Lung (tissue), 12 donors: ENCODE data around the gene DNAH9. TPM values are rescaled to one million over a fixed set of nuclear protein-coding genes. Genes with fewer than 3 reads are reported as not detected.
"Not testable (repeated sequence)": the region's sequence is repeated elsewhere in the genome, so short reads cannot be mapped to it uniquely, and the experiment has no call there.

Experiments used
- ATAC-seq: fragments of 200-7000 bp; cut with Tn5 transposase; one replicate; pipeline ENCODE4 v1.9.1; 2020; ENCODE audit warnings: moderate number of reproducible peaks; ENCODE audit not compliant: insufficient read depth, low FRiP score
- DNase-seq, 3 donors: peaks; one replicate each; pipeline ENCODE4 v3.0.0-alpha.2; 2013 to 2017
- H3K27ac ChIP-seq, 2 donors: one replicate each; pipeline ENCODE4 v1.5.1; 2013; ENCODE audit warnings: mild to moderate bottlenecking in 2 of 2, moderate library complexity in 2 of 2, control low read depth in 1 of 2, inconsistent platforms in 1 of 2, low read depth in 1 of 2, low read length in 1 of 2
- H3K27me3 ChIP-seq, 3 donors: one replicate each; pipeline ENCODE4 v1.5.1; 2013; ENCODE audit warnings: low read length in 2 of 3; ENCODE audit not compliant: control insufficient read depth in 3 of 3, insufficient read depth in 3 of 3
- H3K36me3 ChIP-seq, 4 donors: one replicate each; pipeline ENCODE4 v1.5.1; 2013; ENCODE audit warnings: low read length in 4 of 4, mild to moderate bottlenecking in 1 of 4, moderate library complexity in 1 of 4; ENCODE audit not compliant: control insufficient read depth in 4 of 4, insufficient read depth in 4 of 4
- H3K4me1 ChIP-seq, 5 donors: one replicate each; pipeline ENCODE4 v1.5.1; 2013; ENCODE audit warnings: low read length in 5 of 5, mild to moderate bottlenecking in 2 of 5, moderate library complexity in 1 of 5; ENCODE audit not compliant: control insufficient read depth in 5 of 5, insufficient read depth in 5 of 5
- H3K4me3 ChIP-seq: one replicate; pipeline ENCODE4 v1.5.1; 2013; ENCODE audit warnings: mild to moderate bottlenecking, control low read depth, moderate library complexity
- H3K9ac ChIP-seq, 2 donors: one replicate each; pipeline ENCODE4 v1.5.1; 2013; ENCODE audit warnings: low read length in 2 of 2, control low read depth in 1 of 2; ENCODE audit not compliant: insufficient read depth in 1 of 2
- H3K9me3 ChIP-seq, 4 donors: one replicate each; pipeline ENCODE4 v1.5.1; 2013; ENCODE audit warnings: low read length in 3 of 4, mild to moderate bottlenecking in 1 of 4, moderate library complexity in 1 of 4; ENCODE audit not compliant: control insufficient read depth in 4 of 4, insufficient read depth in 3 of 4
- WGBS, 2 donors: extraction: QIAGEN DNeasy Blood & Tissue Kit; methylation state at CpG; one replicate each; pipeline ENCODE4 v1.1.7; 2013; 5-methylcytosine and 5-hydroxymethylcytosine counted together
- polyA plus RNA-seq, 2 donors: library from polyadenylated mRNA; stranded (reverse); fragments of 200-250 nt; gene quantifications; one replicate each; pipeline ENCODE4 v1.2.1, GENCODE V29; 2013
- total RNA-seq, 2 donors: library from RNA; depleted of rRNA in 1 of 2; stranded (reverse); fragments of >200 nt in 1 of 2; gene quantifications; one replicate each; pipeline ENCODE4 v1.2.1, GENCODE V29; 2014 to 2021
- TF ChIP-seq, protein P1 (sequence below): IDR thresholded peaks from 2 replicates; pipeline ENCODE4 v1.5.1; 2012; ENCODE audit warnings: mild to moderate bottlenecking; ENCODE audit errors: control extremely low read depth, extremely low read depth
- donor health status: control.
- donor health status: control.
- donor health status: Bipolar disorder and iron deficiency.
- donor health status: healthy.
- donor health status: DM: yes; HTN: yes; CAD: no.

Gene DNAH9
- total and polyA plus RNA-seq, 4 donors, result 4.0 to 36.1 (median 20.9) TPM

DNA sequence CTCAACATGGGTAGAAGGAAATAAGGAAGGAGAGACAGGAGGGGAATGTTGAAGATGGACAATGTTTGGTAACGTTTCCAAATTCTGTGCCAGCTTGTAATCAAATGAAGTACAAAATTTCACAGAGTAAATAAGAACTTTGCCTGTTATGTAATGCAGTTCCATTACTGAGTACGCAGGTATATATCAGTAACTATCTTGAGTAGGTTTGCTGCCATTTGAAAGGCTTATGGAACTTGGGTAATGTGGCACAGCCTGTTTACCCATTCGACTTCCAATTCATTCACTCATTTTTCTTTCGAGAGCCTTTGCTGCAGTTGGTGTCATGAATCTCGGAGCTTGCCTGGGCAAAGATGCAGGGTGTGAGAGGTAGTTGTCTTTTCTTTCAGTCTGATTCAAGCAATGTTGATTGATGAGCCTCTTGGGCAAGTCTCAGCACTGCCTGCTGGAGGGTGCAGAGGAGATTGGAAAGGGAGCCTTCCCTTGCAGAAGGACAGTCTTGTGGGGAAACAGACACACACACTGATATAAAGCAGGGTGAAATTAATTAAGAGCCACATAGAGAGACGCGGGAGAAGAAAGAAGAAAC is 345.6 kb downstream of the DNAH9 start:
- Histone ChIP-seq H3K27ac (no peak overlapping the region), H3K27me3 (no peaks in the 10 kb centered on the region), H3K9me3 (no peaks in the 10 kb centered on the region), H3K36me3 (no peaks in the 10 kb centered on the region), H3K4me3 (no peak overlapping the region), H3K9ac (no peak overlapping the region), H3K4me1 (peaks cover 0 to 5% (median 0%) of the 10 kb centered on the region in 5 donors)
- no peak for ATAC-seq
- 82 to 87% methylated on average over 7 of the region's 7 CpGs for WGBS, 2 donors
- no peak for DNase-seq
- TF ChIP-seq, protein P1, sequence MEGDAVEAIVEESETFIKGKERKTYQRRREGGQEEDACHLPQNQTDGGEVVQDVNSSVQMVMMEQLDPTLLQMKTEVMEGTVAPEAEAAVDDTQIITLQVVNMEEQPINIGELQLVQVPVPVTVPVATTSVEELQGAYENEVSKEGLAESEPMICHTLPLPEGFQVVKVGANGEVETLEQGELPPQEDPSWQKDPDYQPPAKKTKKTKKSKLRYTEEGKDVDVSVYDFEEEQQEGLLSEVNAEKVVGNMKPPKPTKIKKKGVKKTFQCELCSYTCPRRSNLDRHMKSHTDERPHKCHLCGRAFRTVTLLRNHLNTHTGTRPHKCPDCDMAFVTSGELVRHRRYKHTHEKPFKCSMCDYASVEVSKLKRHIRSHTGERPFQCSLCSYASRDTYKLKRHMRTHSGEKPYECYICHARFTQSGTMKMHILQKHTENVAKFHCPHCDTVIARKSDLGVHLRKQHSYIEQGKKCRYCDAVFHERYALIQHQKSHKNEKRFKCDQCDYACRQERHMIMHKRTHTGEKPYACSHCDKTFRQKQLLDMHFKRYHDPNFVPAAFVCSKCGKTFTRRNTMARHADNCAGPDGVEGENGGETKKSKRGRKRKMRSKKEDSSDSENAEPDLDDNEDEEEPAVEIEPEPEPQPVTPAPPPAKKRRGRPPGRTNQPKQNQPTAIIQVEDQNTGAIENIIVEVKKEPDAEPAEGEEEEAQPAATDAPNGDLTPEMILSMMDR, result no peak

DNA sequence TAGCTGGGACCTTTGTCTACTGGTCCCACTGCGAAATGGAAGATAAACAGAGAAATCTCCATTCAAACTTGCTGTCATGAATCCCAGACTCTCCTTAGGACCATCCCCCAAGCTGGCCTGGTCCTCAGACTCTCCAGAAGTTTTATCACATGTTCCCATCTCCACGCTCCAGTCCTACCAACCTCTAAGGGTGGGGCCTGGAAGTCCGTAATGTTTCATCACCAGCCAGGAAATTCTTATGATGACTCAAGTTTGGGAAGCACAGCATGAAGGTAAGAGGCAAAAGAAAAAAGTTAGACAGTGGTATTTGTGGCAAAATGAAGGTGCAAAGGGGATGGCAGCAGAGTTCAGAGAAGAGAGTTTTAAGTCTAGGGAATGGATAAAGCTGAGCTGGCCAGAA is 346.3 kb downstream of the DNAH9 start:
- no peak overlapping the region for H3K9ac ChIP-seq
- ATAC-seq (no peak), DNase-seq (no peak)
- H3K27me3 ChIP-seq, result no peaks in the 10 kb centered on the region
- H3K4me3 ChIP-seq, result no peak overlapping the region
- H3K4me1 ChIP-seq, result peaks cover 0 to 10% (median 0%) of the 10 kb centered on the region in 5 donors
- 57 to 59% methylated on average over 3 of the region's 3 CpGs for WGBS, 2 donors
- TF ChIP-seq, protein P1, result no peak
- no peaks in the 10 kb centered on the region for H3K36me3 ChIP-seq
- H3K27ac ChIP-seq, result no peak overlapping the region
- H3K9me3 ChIP-seq, result no peaks in the 10 kb centered on the region

DNA sequence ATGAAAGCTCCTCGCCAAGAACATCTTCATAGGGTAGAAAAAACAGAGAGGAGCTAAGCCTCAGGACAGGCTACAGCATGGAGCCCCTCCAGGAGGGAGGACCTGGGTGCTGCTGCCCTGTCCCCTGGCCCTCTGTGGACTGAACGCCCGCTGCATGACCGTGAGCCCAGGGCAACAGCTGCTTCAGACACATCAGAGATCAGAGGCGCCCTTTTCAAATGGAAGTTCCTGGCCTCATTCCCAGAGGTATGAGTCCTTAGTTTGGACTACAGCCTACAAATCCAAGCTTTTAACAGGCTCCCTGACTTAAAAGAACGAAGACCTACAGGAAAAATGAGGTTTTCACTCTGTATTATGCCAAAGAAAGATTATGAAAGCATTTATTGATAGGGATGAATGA is 350.5 kb downstream of the DNAH9 start:
- Histone ChIP-seq H3K27ac (no peak overlapping the region), H3K9ac (no peak overlapping the region), H3K9me3 (peaks cover 0 to 8% (median 2%) of the 10 kb centered on the region in 4 donors), H3K4me3 (no peak overlapping the region), H3K36me3 (peaks cover 0 to 3% (median 0%) of the 10 kb centered on the region in 4 donors), H3K27me3 (no peaks in the 10 kb centered on the region), H3K4me1 (peaks cover 0 to 10% (median 0%) of the 10 kb centered on the region in 5 donors)
- ATAC-seq (no peak), DNase-seq (peak; percentile 39 to 73 (median 62))
- TF ChIP-seq, protein P1, result no peak
- WGBS, 2 donors, result 49 to 64% methylated on average over 6 of the region's 6 CpGs

DNA sequence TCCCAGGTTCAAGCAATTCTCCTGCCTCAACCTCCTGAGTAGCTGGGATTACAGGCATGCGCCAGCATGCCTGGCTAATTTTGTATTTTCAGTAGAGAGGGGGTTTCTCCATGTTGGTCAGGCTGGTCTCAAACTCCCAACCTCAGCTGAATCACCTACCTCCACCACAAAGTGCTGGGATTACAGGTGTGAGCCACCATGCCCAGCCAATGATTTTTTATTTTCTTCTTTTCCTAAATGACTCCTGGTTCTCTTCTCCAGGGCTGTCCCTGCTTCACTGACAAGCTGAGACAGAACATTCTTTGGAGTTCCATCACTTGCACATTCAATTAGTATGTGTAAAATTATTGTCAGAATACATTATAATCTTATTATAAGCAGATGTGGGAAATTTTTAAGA is 351.3 kb downstream of the DNAH9 start:
- 89 to 93% methylated on average over 1 of the region's 1 CpG for whole genome bisulfite sequencing, 2 donors
- H3K36me3 ChIP-seq, DNase-seq, ATAC-seq, H3K4me3 ChIP-seq, H3K27ac ChIP-seq, H3K27me3 ChIP-seq, H3K9ac ChIP-seq: not testable (repeated sequence)
- Histone ChIP-seq H3K9me3 (peaks cover 0 to 13% (median 2%) of the 10 kb centered on the region in 4 donors), H3K4me1 (peaks cover 0 to 10% (median 0%) of the 10 kb centered on the region in 5 donors)
